Raji (cell line): ENCODE data around the gene C11orf98.

Source experiments
- POLR2A ChIP-seq: IDR thresholded peaks from 2 replicates; pipeline ENCODE4 v1.6.1; 2011; ENCODE audit warnings: low read depth, low read length, control low read depth; ENCODE audit not compliant: insufficient read depth

C11orf98 gene

GRCh38 chr11:62646825-62647608, 18.0 kb downstream of the C11orf98 start:
- no peak for TF ChIP-seq POLR2A

DNA sequence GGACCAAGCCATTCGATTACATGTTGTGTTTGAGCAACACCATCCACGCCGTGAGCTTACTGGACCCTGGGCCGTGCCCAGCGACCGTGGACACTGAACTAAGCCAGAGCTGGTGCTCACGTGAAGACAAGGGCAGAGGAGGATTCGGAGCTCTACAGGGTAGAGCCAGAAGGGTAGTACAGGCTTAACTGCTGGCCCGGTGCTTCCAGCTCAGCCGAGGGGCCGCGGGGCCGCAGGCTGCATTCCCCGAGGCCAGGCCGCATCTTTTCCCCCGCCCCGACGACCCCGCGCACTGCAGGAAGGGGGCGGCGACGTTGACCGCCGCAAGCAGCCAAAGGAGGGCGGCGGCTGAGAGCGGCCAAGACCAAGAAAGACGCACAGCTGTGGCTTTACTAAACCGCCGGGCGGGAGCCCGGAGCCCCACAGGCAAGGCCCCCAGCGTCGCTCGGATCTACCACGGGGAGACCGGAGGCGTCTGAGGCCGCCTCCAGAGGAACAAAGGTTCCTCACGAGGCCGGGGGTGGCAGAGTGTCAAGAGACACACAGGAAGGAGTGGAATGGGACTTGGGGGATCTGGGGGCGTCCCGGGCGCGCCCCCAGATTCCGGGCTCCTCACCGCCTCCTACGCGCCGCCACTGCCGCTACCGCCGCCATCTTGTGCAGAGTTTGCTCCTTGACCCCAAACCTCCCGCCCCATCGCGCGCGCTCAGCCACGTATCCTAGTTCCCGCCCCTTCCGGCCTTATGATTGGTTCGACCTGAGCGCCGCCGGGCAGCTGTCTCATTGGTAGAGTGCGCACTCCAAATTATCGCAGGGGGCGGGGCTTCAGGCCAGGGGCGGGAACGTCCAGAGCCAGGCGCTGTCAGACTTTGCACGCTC, 18.8 kb downstream of the C11orf98 start, which contains the start of gene GANAB:
Gene GANAB, minus strand, starts transcription at position 668 of the 879 bp plus-strand sequence. Its CDS starts 14 bp downstream, at position 654.
- peak; percentile 85 for TF ChIP-seq POLR2A

- TF ChIP-seq POLR2A: no peak
Observed at GRCh38 chr11:62645671-62645945, 19.4 kb downstream of the C11orf98 start.

DNA sequence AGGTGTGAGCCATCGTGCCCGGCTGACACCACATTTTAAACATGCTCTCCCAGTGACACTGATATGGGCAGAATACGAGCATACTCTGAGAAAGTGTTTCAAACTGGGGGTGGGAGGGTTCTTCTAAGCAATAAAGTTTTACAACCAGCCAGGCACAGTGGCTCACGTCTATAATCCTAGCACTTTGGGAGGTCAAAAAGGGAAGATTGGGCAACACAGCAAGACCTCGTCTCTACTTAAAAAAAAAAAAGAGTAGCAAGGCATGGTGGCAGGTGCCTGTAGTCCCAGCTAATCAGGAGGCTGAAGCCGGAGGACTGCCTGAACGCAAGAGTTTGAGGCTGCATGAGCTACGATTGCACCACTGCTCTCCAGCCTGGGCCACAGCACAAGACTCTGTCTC, 20.8 kb downstream of the C11orf98 start:
- TF ChIP-seq POLR2A: no peak

- no peak for TF ChIP-seq POLR2A
Observed at GRCh38 chr11:62632492-62632891, 32.5 kb downstream of the C11orf98 start.

DNA sequence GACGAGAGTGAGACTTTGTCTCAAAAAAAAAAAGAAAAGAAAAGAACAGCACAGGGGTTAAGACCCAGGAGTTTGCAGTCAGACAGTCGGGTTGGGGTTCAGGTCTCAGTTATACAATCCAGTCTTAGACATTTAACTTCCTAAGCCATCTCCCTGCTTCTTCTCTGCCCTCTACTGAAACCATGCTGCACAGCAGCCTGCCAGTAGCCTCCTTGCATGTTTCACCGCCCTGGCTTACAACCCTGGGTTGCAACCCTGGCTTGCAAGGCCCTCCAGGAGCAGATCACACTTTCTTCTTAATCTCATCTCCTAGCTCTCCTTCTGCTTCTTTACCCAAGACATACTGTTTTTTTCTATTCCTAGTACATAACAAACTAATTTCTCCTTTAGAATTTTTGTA, 37.3 kb downstream of the C11orf98 start:
- no peak for TF ChIP-seq POLR2A

DNA sequence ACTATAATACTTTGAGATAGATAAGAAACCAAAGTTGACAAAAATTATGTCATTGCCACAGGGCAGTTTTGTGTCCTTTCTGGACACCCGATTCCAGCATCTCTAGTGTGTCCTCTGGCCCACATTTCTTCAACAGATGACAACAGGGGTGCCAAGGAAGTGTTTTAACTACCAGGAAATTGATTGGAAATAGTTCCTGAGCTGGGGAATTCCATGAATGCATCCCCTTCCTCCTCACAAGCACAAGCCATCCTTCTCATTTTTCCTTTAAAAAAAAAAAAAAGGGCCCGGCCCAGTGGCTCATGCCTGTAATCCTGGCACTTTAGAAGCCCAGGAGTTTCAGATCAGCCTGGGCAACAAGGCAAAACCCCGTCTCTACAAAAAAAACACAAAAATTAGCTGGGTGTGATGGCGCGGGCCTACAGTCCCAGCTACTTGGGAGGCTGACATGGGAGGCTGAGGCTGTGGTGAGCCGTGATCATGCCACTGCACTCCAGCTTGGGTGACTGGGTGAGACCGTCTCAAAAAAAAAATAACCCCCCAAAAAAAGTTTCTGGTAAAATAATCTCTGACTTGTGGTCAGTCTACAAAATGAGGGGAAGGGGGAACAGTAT, 42.4 kb downstream of the C11orf98 start:
- no peak for TF ChIP-seq POLR2A

DNA sequence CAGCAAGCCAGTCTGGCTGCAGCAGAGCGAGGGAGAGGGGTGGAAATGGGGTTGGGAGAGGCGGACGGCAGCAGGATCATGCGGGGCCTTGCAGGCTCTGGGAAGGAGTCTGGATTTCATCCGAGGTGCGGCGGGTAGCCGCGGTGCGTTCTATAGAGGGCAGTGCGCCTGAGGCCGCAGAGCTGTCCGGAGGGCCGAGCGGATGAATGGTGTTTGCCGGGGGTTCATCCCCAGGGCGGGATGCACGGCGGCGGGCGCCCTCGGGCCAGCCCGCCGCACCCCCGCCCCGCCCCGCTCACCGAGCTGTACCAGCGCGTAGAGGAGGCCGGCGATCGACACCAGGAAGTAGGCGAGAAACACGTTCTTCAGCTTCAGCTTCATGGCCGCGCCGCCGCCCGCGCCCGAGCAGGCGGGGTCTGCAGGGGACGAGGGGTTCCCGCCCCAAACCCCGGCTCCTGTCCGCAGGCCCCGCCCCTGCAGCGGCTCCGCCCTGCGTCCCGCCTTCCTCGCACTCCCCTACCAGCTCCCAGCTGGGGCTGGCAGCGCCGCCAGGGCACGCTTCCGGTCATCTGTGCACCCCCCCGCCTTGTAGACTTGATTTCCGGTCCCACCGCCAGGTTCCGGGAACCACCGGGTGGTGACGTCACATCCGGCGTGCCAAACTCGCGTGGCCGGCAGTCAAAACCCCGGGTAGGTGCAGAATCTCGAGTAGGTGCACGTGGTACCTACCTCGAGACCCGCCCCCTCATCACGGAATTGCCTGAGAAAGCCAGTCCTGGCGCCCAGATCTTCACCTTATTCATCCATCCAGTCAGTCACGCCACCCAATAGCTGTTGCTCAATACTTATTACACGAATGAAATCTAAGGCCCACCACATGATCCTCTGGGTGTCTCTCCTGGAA, 43.2 kb downstream of the C11orf98 start, which contains the start of gene B3GAT3:
Gene B3GAT3, minus strand, starts transcription at position 420 of the 904 bp plus-strand sequence. Its CDS starts 39 bp downstream, at position 381.
- peak; percentile 89 for TF ChIP-seq POLR2A

DNA sequence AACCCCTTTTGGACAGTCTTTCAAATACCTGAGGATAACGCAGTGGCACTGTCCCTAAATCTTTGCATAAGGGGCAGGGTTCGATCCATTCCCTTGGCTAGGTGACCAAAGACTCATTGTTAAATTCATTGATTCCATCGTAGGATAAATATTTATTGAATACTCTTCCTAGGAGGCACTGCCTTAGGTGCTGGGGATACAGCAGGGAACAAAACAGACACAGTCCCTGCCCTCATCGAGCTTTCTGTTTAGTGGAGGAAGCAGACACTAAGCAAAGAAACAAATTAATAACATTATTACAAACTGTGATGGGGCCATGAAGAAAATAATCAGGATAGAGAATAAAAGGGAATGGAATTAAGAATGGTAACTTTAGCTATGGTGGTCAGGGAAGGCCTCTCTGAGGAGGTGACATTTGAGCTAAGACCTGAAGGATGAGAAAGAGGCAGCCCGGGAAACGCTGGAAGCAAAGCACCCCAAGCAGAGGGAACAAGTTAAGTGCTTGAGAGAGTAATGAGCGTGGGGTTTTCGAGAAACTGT, 43.9 kb downstream of the C11orf98 start:
- TF ChIP-seq POLR2A: no peak

- TF ChIP-seq POLR2A: no peak
Observed at GRCh38 chr11:62615521-62615920, 49.5 kb downstream of the C11orf98 start.

- TF ChIP-seq POLR2A: no peak
Observed at GRCh38 chr11:62614275-62614674, 50.7 kb downstream of the C11orf98 start.

GRCh38 chr11:62613291-62613778, 51.7 kb downstream of the C11orf98 start:
- peak; percentile 13; the same call in 1 of the 2 replicates for TF ChIP-seq POLR2A
